ENCODE measurements around the gene TTBK2. TPM values are rescaled to one million over a fixed set of nuclear protein-coding genes. Genes with fewer than 3 reads are reported as not detected.

Gene TTBK2
- polyA plus RNA-seq, 1 of the 3 experiments (the other 2 are of a cell fraction), result 4.5 TPM

DNA sequence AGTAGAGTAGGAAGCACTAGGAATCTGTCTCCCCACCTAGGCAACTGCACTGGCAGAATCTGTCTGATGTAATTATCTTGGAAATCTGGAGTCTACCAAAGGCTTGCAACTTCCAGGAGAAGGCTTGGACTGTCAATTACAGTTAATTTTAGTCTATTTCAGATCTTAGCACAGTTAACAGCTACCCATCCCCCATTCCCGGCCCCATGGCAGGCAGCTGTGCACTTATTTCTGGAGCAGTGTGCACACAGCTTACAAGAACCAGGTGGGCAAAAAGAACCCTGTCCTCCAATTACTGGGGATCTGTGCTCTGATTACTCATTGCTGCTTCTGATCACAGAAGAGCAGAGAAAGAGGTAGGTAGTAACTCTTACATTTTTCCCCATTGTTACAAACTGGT lies 171.3 kb downstream of the TTBK2 start:
- Histone ChIP-seq H3K9ac (no peak overlapping the region), H3F3A (replicated peaks; ENCODE audit: insufficient read depth) (peaks cover 4% of the 10 kb centered on the region), H3K36me3 (replicated peaks in 1 of 2; ENCODE audit: control insufficient read depth in 1 of 2, insufficient read depth in 2 of 2, low read length in 1 of 2) (peaks cover 26 to 33% of the 10 kb centered on the region in 2 experiments), H3K4me1 (ENCODE audit: control insufficient read depth in 1 of 2, insufficient read depth in 2 of 2, low read depth in 1 of 2, low read length in 1 of 2) (peaks cover 0 to 5% of the 10 kb centered on the region in 2 experiments; a peak in 2 of 4 replicates), H3K27ac (ENCODE audit: low read depth in 2 of 2, low read length in 1 of 2) (peak overlapping the region in 1 of 2 experiments; percentile 78; a peak in 2 of 4 replicates), H3K4me2 (no peak overlapping the region), H3K79me2 (ENCODE audit: insufficient read depth) (no peaks in the 10 kb centered on the region), H3K9me2 (no peaks in the 10 kb centered on the region), H3K27me3 (ENCODE audit: insufficient read depth) (no peaks in the 10 kb centered on the region), H4K20me1 (ENCODE audit: insufficient read depth) (no peaks in the 10 kb centered on the region), H3K4me3 (ENCODE audit: low read depth in 2 of 2, low read length in 1 of 2) (no peak overlapping the region), H3K9me3 (0 out of 2 replicates have a peak, but pooled peaks cover 2% of the 10 kb centered on the region), H2AFZ (ENCODE audit: low read depth) (no peak overlapping the region)
- ChIA-PET POLR2A (no interaction called here), CTCF (interaction anchor here (1.7 kb wide), 1 partner anchor 34 kb away, joined by 4 read pairs; no protein-coding TSS in a partner anchor)
- TF ChIP-seq CHD2 (IDR thresholded peaks at IDR 0.05; ENCODE audit: low read length, partially characterized antibody) (peak; percentile 44), NRF1 (IDR thresholded peaks at IDR 0.05; ENCODE audit: low read depth, low read length) (no peak), RCOR1 (IDR thresholded peaks at IDR 0.05; ENCODE audit: low read length) (peak; percentile 45; the same call in 1 of the 2 replicates), FOSL2 (IDR thresholded peaks at IDR 0.05; ENCODE audit: borderline replicate concordance, low read depth) (no peak)
- DNase-seq, result no peak
- 50% methylated on average over 1 of the region's 1 CpG for WGBS (ENCODE audit: low lambda C conversion rate)

- Histone ChIP-seq H3K9ac (no peak overlapping the region), H3K27ac (ENCODE audit: low read depth in 2 of 2, low read length in 1 of 2) (no peak overlapping the region), H3K27me3 (ENCODE audit: insufficient read depth) (no peaks in the 10 kb centered on the region), H3K4me3 (ENCODE audit: low read depth in 2 of 2, low read length in 1 of 2) (no peak overlapping the region), H4K20me1 (ENCODE audit: insufficient read depth) (no peaks in the 10 kb centered on the region), H2AFZ (ENCODE audit: low read depth) (no peak overlapping the region), H3K36me3 (replicated peaks in 1 of 2; ENCODE audit: control insufficient read depth in 1 of 2, insufficient read depth in 2 of 2, low read length in 1 of 2) (peaks cover 20 to 25% of the 10 kb centered on the region in 2 experiments), H3K4me1 (ENCODE audit: control insufficient read depth in 1 of 2, insufficient read depth in 2 of 2, low read depth in 1 of 2, low read length in 1 of 2) (peaks cover 0 to 31% of the 10 kb centered on the region in 2 experiments; a peak in 3 of 4 replicates), H3K9me2 (no peaks in the 10 kb centered on the region), H3F3A (replicated peaks; ENCODE audit: insufficient read depth) (peaks cover 10% of the 10 kb centered on the region), H3K9me3 (no peaks in the 10 kb centered on the region), H3K79me2 (ENCODE audit: insufficient read depth) (no peaks in the 10 kb centered on the region), H3K4me2 (no peak overlapping the region)
- 97% methylated on average over 1 of the region's 1 CpG for WGBS (ENCODE audit: low lambda C conversion rate)
- ChIA-PET POLR2A (no interaction called here), CTCF (no interaction called here)
- no peak for DNase-seq
- TF ChIP-seq POLR2AphosphoS5 (IDR thresholded peaks at IDR 0.05; ENCODE audit: low read depth, low read length) (no peak), FOSL2 (IDR thresholded peaks at IDR 0.05; ENCODE audit: borderline replicate concordance, low read depth) (no peak), YY1 (IDR thresholded peaks at IDR 0.05; ENCODE audit: low read depth) (no peak), CHD2 (IDR thresholded peaks at IDR 0.05; ENCODE audit: low read length, partially characterized antibody) (no peak), RCOR1 (IDR thresholded peaks at IDR 0.05; ENCODE audit: low read length) (no peak), USF2 (IDR thresholded peaks at IDR 0.05; ENCODE audit: borderline replicate concordance, low read depth, low read length) (no peak), RAD21 (IDR thresholded peaks at IDR 0.05; ENCODE audit: low read length) (no peak), GATA2 (CRISPR knock-in tag; IDR thresholded peaks at IDR 0.05) (no peak), ZBTB33 (IDR thresholded peaks at IDR 0.05; ENCODE audit: borderline replicate concordance, low read depth) (no peak), TEAD4 (IDR thresholded peaks at IDR 0.05; ENCODE audit: borderline replicate concordance, insufficient read depth) (no peak), NRF1 (IDR thresholded peaks at IDR 0.05; ENCODE audit: low read depth, low read length) (no peak)
- TF ChIP-seq, protein P1, sequence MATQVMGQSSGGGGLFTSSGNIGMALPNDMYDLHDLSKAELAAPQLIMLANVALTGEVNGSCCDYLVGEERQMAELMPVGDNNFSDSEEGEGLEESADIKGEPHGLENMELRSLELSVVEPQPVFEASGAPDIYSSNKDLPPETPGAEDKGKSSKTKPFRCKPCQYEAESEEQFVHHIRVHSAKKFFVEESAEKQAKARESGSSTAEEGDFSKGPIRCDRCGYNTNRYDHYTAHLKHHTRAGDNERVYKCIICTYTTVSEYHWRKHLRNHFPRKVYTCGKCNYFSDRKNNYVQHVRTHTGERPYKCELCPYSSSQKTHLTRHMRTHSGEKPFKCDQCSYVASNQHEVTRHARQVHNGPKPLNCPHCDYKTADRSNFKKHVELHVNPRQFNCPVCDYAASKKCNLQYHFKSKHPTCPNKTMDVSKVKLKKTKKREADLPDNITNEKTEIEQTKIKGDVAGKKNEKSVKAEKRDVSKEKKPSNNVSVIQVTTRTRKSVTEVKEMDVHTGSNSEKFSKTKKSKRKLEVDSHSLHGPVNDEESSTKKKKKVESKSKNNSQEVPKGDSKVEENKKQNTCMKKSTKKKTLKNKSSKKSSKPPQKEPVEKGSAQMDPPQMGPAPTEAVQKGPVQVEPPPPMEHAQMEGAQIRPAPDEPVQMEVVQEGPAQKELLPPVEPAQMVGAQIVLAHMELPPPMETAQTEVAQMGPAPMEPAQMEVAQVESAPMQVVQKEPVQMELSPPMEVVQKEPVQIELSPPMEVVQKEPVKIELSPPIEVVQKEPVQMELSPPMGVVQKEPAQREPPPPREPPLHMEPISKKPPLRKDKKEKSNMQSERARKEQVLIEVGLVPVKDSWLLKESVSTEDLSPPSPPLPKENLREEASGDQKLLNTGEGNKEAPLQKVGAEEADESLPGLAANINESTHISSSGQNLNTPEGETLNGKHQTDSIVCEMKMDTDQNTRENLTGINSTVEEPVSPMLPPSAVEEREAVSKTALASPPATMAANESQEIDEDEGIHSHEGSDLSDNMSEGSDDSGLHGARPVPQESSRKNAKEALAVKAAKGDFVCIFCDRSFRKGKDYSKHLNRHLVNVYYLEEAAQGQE (IDR thresholded peaks at IDR 0.05; ENCODE audit: low read depth, low read length), result no peak
- TF ChIP-seq, protein P2, sequence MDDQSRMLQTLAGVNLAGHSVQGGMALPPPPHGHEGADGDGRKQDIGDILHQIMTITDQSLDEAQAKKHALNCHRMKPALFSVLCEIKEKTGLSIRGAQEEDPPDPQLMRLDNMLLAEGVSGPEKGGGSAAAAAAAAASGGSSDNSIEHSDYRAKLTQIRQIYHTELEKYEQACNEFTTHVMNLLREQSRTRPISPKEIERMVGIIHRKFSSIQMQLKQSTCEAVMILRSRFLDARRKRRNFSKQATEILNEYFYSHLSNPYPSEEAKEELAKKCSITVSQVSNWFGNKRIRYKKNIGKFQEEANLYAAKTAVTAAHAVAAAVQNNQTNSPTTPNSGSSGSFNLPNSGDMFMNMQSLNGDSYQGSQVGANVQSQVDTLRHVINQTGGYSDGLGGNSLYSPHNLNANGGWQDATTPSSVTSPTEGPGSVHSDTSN (IDR thresholded peaks at IDR 0.05), result no peak
These were observed 176.4 kb downstream of the TTBK2 start for GRCh38 chr15:42744195-42744594.

Measured in SK-N-SH (cell line).